ENCODE results near the gene PARD6G. TPM values are rescaled to one million over a fixed set of nuclear protein-coding genes. Genes with fewer than 3 reads are reported as not detected.
A peak's percentile ranks its signal among the peaks of the same experiment; 100 is the strongest.

PARD6G gene
- polyA plus RNA-seq, 4 donors = 0.45 to 4.9 (median 2.8) TPM

DNA sequence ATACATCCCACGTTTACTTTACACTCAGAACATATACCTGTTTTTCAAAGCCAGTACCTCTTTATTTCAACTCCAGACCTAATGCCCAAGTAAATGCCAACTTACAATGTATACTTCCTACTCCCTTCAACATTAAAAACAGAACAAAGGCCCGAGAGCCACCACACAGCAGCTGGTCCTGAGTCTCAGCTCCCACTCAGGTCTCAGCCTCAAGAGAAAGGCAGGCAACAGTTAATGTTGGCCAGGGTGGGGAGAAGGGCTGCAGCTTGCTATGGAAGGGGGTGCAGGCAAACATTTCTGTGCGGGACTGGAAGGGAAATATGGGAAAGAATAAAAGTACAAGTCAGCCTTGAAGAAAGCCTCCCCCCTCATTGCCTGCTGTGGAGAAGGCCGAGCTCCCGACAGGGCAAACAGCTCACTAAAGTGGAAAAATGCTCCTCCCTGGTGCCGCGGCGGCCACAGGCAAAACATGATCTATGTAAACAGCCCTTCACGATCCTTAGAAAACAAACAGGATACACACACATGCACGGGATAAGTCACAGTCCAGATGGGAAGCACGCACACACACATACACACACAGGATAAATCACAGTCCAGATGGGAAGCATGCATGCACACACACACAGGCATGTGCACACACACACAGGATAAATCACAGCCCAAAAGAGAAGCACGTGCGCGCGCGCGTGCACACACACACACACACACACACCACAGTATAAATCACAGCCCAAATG is 70.8 kb downstream of the PARD6G start:
- no peak for FAIRE-seq

DNA sequence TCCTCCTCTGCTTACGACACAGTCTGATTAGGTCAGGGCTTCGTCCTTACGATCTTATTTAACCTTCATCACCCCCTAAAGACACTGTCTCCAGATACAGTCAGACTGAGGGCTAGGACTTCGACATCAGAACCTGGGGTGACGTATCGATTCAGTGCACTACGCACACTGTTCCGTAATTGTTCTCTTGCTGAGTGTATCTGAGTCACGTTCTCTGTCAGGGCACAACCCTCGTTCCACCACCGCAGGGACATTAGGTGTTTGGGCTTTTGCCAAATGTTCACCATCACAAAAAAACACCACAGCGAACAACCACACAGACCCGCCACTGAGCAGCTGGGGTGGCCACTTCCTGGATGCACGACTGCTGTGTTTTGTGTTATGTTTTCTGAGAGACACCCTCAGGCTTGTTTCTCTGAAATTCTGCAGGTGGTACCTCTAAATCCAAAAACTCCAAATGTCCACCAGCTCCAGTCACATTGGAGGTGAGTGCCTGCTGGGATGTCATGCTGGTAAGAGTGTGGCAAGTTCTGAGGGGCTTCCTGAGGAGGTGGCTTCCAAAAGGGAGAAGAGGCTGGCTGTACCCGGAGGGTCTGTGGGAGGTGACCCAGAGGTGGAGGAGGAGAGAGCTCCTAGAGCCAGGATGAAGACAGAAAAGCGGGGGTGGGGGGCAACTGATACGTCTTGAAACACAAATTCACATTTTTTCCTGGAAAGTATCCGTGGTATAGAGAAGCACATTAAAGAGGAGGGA is 71.7 kb downstream of the PARD6G start:
- Histone ChIP-seq H3K27ac (ENCODE audit: low read depth in 1 of 3, low read length in 2 of 3) (peak overlapping the region in 2 of 3 donors; percentile 11 to 18), H3K4me3 (ENCODE audit: low read depth in 1 of 3, low read length in 3 of 3) (no peak overlapping the region), H3K27me3 (ENCODE audit: control insufficient read depth in 3 of 3, insufficient read depth in 3 of 3, low read length in 3 of 3) (no peaks in the 10 kb centered on the region), H3K4me1 (ENCODE audit: control insufficient read depth in 3 of 3, insufficient read depth in 2 of 3, low read depth in 1 of 3, low read length in 2 of 3) (no peaks in the 10 kb centered on the region), H3K9me3 (ENCODE audit: control insufficient read depth in 2 of 2, insufficient read depth in 1 of 2, low read depth in 1 of 2, low read length in 1 of 2) (no peaks in the 10 kb centered on the region), H3K36me3 (ENCODE audit: control insufficient read depth in 3 of 3, insufficient read depth in 2 of 3, low read depth in 1 of 3, low read length in 3 of 3) (no peaks in the 10 kb centered on the region)
- WGBS, 3 donors = 64 to 80% (median 75%) methylated on average over 18 of the region's 18 CpGs
- FAIRE-seq (no peak), DNase-seq (peak in 1 of 2 donors; percentile 68)

More for the DNA sequence above, 70.8 kb downstream of the PARD6G start:
- H3K4me3 ChIP-seq (ENCODE audit: low read depth in 1 of 3, low read length in 3 of 3) = no peak overlapping the region
- no peaks in the 10 kb centered on the region for H3K9me3 ChIP-seq (ENCODE audit: control insufficient read depth in 2 of 2, insufficient read depth in 1 of 2, low read depth in 1 of 2, low read length in 1 of 2)
- 57 to 70% (median 67%) methylated on average over 17 of the region's 17 CpGs for WGBS, 3 donors
- DNase-seq = peak in 1 of 2 donors; percentile 17
- H3K4me1 ChIP-seq (ENCODE audit: control insufficient read depth in 3 of 3, insufficient read depth in 2 of 3, low read depth in 1 of 3, low read length in 2 of 3) = no peaks in the 10 kb centered on the region
- no peaks in the 10 kb centered on the region for H3K27me3 ChIP-seq (ENCODE audit: control insufficient read depth in 3 of 3, insufficient read depth in 3 of 3, low read length in 3 of 3)
- peaks cover 0 to 4% (median 0%) of the 10 kb centered on the region in 3 donors for H3K36me3 ChIP-seq (ENCODE audit: control insufficient read depth in 3 of 3, insufficient read depth in 2 of 3, low read depth in 1 of 3, low read length in 3 of 3)
- peak overlapping the region in 1 of 3 donors; percentile 18 for H3K27ac ChIP-seq (ENCODE audit: low read depth in 1 of 3, low read length in 2 of 3)

DNA sequence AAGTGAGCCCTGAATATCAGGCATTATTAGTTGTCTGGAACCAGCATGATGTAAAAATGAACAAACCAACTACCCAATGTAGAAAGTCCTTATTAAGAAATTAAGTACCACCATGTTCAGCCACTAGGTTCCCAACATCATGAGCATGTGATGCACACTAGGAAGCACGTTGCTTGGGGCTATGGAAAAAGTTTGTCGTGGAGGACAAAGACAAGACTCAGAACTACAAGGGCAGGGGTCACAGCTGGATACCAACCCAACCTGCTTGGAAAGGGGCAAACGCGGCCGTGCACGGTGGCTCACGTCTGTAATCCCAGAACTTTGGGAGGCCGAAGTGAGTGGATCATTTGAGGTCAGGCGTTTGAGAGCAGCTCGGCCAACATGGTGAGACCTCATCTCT is 74.3 kb downstream of the PARD6G start:
- WGBS, 3 donors = 90 to 95% (median 92%) methylated on average over 10 of the region's 10 CpGs
- FAIRE-seq (no peak), DNase-seq (no peak)
- Histone ChIP-seq H3K27ac (ENCODE audit: low read depth in 1 of 3, low read length in 2 of 3) (no peak overlapping the region), H3K4me3 (ENCODE audit: low read depth in 1 of 3, low read length in 3 of 3) (no peak overlapping the region), H3K27me3 (ENCODE audit: control insufficient read depth in 3 of 3, insufficient read depth in 3 of 3, low read length in 3 of 3) (no peaks in the 10 kb centered on the region), H3K9me3 (ENCODE audit: control insufficient read depth in 2 of 2, insufficient read depth in 1 of 2, low read depth in 1 of 2, low read length in 1 of 2) (no peaks in the 10 kb centered on the region), H3K36me3 (ENCODE audit: control insufficient read depth in 3 of 3, insufficient read depth in 2 of 3, low read depth in 1 of 3, low read length in 3 of 3) (peaks cover 0 to 2% (median 0%) of the 10 kb centered on the region in 3 donors), H3K4me1 (ENCODE audit: control insufficient read depth in 3 of 3, insufficient read depth in 2 of 3, low read depth in 1 of 3, low read length in 2 of 3) (no peaks in the 10 kb centered on the region)

DNA sequence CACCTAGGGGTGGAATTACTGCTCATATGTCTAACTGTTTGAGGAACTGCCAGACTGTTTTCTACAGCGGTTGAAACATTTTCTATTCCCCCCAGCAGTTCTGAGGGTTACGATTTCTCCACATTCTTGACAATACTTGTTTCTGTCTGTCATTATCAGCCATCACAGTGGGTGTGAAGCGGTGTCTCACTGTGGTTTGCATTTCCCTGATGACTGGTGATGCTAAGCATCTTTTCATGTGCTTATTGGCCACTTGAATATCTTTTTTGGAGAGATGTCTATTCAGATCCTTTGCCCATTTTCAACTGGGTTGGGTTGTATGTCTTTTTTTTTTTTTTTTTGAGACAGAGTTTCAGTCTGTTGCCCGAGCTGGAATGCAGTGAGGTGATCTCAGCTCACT is 75.3 kb downstream of the PARD6G start:
- Histone ChIP-seq H3K9me3 (ENCODE audit: control insufficient read depth in 2 of 2, insufficient read depth in 1 of 2, low read depth in 1 of 2, low read length in 1 of 2) (no peaks in the 10 kb centered on the region), H3K4me3 (ENCODE audit: low read depth in 1 of 3, low read length in 3 of 3) (no peak overlapping the region), H3K36me3 (ENCODE audit: control insufficient read depth in 3 of 3, insufficient read depth in 2 of 3, low read depth in 1 of 3, low read length in 3 of 3) (peaks cover 0 to 2% (median 0%) of the 10 kb centered on the region in 3 donors), H3K27ac (ENCODE audit: low read depth in 1 of 3, low read length in 2 of 3) (no peak overlapping the region), H3K27me3 (ENCODE audit: control insufficient read depth in 3 of 3, insufficient read depth in 3 of 3, low read length in 3 of 3) (no peaks in the 10 kb centered on the region), H3K4me1 (ENCODE audit: control insufficient read depth in 3 of 3, insufficient read depth in 2 of 3, low read depth in 1 of 3, low read length in 2 of 3) (no peaks in the 10 kb centered on the region)
- no peak for FAIRE-seq
- no peak for DNase-seq
- WGBS, 3 donors = 73 to 83% (median 81%) methylated on average over 4 of the region's 4 CpGs

DNA sequence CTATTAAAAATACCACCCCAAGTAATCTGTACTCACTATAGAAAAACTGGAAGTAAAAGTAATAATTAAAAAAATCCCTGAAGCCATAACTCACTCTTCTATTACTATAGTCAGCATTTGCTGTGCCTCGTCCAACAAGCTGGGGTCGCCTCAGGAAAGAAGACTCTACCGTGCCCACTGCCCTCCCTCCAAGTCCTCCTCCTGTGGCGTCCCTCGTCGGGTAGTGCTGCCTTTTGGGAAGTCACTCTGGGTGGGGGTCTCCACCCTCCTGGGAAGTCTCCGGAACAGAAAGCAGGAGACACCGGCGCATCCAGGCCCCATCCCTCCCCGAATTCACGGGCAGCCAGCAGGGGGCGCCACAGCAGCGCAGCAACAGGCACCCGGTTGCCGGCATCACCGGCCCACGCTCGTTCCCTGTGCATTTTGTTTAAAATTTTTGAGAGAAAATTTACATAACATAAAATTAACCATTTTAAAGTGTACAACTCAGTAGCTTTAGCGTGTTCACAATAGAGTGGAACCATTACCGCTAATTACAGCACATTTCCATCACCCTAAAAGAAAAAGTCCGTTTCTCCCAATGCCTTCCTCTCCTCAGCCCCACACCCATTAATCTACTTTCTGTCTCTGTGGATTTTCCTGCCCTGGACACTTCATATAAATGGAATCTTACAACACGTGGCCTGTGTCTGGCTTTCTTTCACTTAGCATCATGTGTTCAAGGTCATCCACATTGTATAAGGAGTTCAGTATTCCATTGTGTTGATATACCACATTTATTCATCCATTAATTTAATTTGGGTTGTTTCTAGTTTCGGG is 76.1 kb downstream of the PARD6G start:
- DNase-seq = peak in 1 of 2 donors; percentile 45
- Histone ChIP-seq H3K27ac (ENCODE audit: low read depth in 1 of 3, low read length in 2 of 3) (no peak overlapping the region), H3K4me1 (ENCODE audit: control insufficient read depth in 3 of 3, insufficient read depth in 2 of 3, low read depth in 1 of 3, low read length in 2 of 3) (no peaks in the 10 kb centered on the region), H3K36me3 (ENCODE audit: control insufficient read depth in 3 of 3, insufficient read depth in 2 of 3, low read depth in 1 of 3, low read length in 3 of 3) (peaks cover 0 to 2% (median 0%) of the 10 kb centered on the region in 3 donors), H3K9me3 (ENCODE audit: control insufficient read depth in 2 of 2, insufficient read depth in 1 of 2, low read depth in 1 of 2, low read length in 1 of 2) (no peaks in the 10 kb centered on the region), H3K4me3 (ENCODE audit: low read depth in 1 of 3, low read length in 3 of 3) (no peak overlapping the region), H3K27me3 (ENCODE audit: control insufficient read depth in 3 of 3, insufficient read depth in 3 of 3, low read length in 3 of 3) (no peaks in the 10 kb centered on the region)
- FAIRE-seq = no peak
- WGBS, 3 donors = 36 to 53% (median 49%) methylated on average over 23 of the region's 23 CpGs

DNA sequence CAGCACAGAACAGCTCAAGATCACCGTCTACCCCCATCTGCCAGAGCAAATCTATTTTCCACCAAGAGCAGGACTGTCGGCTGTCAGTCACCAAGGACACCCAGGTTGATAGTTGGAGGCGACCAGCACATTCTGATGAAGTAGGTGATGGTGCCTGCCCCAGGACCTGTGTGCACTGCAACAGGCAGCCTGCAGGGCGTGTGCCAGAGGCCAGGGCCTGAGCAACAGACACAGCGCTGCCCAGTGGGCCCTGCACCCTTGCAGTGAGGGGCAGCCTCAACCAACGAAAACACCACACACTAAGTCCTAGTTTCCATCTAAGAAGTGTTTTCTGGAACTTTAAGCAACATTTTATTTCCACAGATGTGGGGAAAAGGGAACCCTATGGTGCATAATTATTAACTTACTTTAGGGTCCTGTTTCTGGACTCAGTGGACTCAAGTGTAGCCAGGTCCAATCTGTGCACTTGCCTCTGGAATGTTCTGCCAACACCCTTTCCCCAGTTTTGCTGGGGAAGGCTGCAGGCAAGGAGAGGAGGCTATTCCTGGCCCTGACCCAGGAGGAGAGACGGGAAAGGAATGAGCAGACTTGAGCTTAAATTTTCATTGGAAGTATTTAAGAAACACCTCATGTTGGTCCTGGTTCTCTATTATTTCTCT is 76.8 kb downstream of the PARD6G start:
- Histone ChIP-seq H3K9me3 (ENCODE audit: control insufficient read depth in 2 of 2, insufficient read depth in 1 of 2, low read depth in 1 of 2, low read length in 1 of 2) (peaks cover 0 to 3% of the 10 kb centered on the region in 2 donors), H3K4me1 (ENCODE audit: control insufficient read depth in 3 of 3, insufficient read depth in 2 of 3, low read depth in 1 of 3, low read length in 2 of 3) (no peaks in the 10 kb centered on the region), H3K4me3 (ENCODE audit: low read depth in 1 of 3, low read length in 3 of 3) (no peak overlapping the region), H3K27me3 (ENCODE audit: control insufficient read depth in 3 of 3, insufficient read depth in 3 of 3, low read length in 3 of 3) (no peaks in the 10 kb centered on the region), H3K36me3 (ENCODE audit: control insufficient read depth in 3 of 3, insufficient read depth in 2 of 3, low read depth in 1 of 3, low read length in 3 of 3) (peaks cover 0 to 2% (median 0%) of the 10 kb centered on the region in 3 donors), H3K27ac (ENCODE audit: low read depth in 1 of 3, low read length in 2 of 3) (no peak overlapping the region)
- 86 to 88% (median 88%) methylated on average over 7 of the region's 7 CpGs for WGBS, 3 donors
- FAIRE-seq = no peak
- DNase-seq = no peak

DNA sequence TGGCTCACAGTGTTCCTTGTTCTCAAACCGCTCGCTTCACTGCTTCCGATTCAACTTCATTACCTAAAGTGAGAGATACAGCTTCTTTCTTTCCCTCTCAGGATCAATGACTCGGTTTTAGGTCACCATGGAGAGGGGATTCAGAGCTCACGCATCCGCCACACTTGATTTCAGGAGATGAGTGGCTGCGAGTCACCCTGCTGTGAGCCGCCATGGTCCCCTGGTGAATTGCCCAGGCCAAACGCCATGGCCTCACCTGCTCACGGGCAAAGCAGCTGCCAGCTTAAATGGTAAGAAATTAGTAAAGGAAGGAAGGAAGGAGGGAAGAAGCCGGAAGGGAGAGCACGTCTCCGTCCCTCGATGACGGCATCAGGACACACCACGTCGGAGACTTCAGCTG is 77.7 kb downstream of the PARD6G start:
- no peaks in the 10 kb centered on the region for H3K27me3 ChIP-seq (ENCODE audit: control insufficient read depth in 3 of 3, insufficient read depth in 3 of 3, low read length in 3 of 3)
- H3K27ac ChIP-seq (ENCODE audit: low read depth in 1 of 3, low read length in 2 of 3) = no peak overlapping the region
- H3K4me3 ChIP-seq (ENCODE audit: low read depth in 1 of 3, low read length in 3 of 3) = no peak overlapping the region
- 85 to 92% (median 89%) methylated on average over 17 of the region's 17 CpGs for WGBS, 3 donors
- no peaks in the 10 kb centered on the region for H3K4me1 ChIP-seq (ENCODE audit: control insufficient read depth in 3 of 3, insufficient read depth in 2 of 3, low read depth in 1 of 3, low read length in 2 of 3)
- no peak for FAIRE-seq
- peaks cover 0 to 2% (median 0%) of the 10 kb centered on the region in 3 donors for H3K36me3 ChIP-seq (ENCODE audit: control insufficient read depth in 3 of 3, insufficient read depth in 2 of 3, low read depth in 1 of 3, low read length in 3 of 3)
- no peak for DNase-seq
- H3K9me3 ChIP-seq (ENCODE audit: control insufficient read depth in 2 of 2, insufficient read depth in 1 of 2, low read depth in 1 of 2, low read length in 1 of 2) = peaks cover 0 to 8% of the 10 kb centered on the region in 2 donors

DNA sequence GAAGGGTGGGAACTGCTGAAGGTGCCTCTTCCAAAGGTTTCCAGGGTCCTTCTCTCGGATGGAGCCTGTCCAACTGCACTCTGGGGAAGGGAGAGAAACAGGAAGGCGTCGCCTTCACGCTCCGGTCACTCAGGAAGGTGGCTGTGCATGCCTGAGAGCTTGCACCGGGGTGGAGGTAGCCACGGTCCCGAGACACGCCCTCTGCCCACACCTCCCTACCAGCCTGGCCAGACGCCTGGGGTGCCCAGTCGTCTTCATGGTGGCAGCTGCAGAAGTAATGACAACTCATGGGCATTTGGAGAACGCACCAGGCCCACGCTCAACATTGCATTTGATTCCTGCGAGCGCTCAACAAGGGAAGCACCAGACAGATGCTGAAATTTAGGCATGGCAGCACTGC is 78.3 kb downstream of the PARD6G start:
- no peak overlapping the region for H3K27ac ChIP-seq (ENCODE audit: low read depth in 1 of 3, low read length in 2 of 3)
- no peaks in the 10 kb centered on the region for H3K27me3 ChIP-seq (ENCODE audit: control insufficient read depth in 3 of 3, insufficient read depth in 3 of 3, low read length in 3 of 3)
- no peak for FAIRE-seq
- no peaks in the 10 kb centered on the region for H3K4me1 ChIP-seq (ENCODE audit: control insufficient read depth in 3 of 3, insufficient read depth in 2 of 3, low read depth in 1 of 3, low read length in 2 of 3)
- H3K36me3 ChIP-seq (ENCODE audit: control insufficient read depth in 3 of 3, insufficient read depth in 2 of 3, low read depth in 1 of 3, low read length in 3 of 3) = peaks cover 0 to 2% (median 0%) of the 10 kb centered on the region in 3 donors
- H3K4me3 ChIP-seq (ENCODE audit: low read depth in 1 of 3, low read length in 3 of 3) = no peak overlapping the region
- peaks cover 0 to 14% of the 10 kb centered on the region in 2 donors for H3K9me3 ChIP-seq (ENCODE audit: control insufficient read depth in 2 of 2, insufficient read depth in 1 of 2, low read depth in 1 of 2, low read length in 1 of 2)
- 86 to 89% (median 89%) methylated on average over 15 of the region's 15 CpGs for WGBS, 3 donors
- DNase-seq = no peak

Data from small intestine (tissue), 7 donors.